IPS-NIHi7 (cell line): ENCODE measurements around the gene GRIN3B.

Experiments used
- DNase-seq: peaks from one replicate; pipeline ENCODE4 v3.0.0; 2012; ENCODE audit warnings: mixed read lengths; ENCODE audit errors: extremely low spot score

The GRIN3B gene

GRCh38 chr19:964761-965694 is 35.2 kb upstream of the GRIN3B start:
- DNase-seq: no peak

- DNase-seq: no peak
These were observed 33.6 kb upstream of the GRIN3B start for GRCh38 chr19:966485-967088.

- peak; percentile 63 for DNase-seq
These were observed 29.5 kb upstream of the GRIN3B start for GRCh38 chr19:970695-971094.

GRCh38 chr19:971795-972194 is 28.4 kb upstream of the GRIN3B start:
- DNase-seq: no peak

- DNase-seq: no peak
These were observed 27.9 kb upstream of the GRIN3B start for GRCh38 chr19:972281-972680.

- DNase-seq: no peak
These were observed 26.3 kb upstream of the GRIN3B start for GRCh38 chr19:973726-974563.

GRCh38 chr19:974564-975257 is 25.5 kb upstream of the GRIN3B start:
- DNase-seq: no peak

GRCh38 chr19:976476-976875 is 23.7 kb upstream of the GRIN3B start:
- no peak for DNase-seq

GRCh38 chr19:977058-977464 is 23.2 kb upstream of the GRIN3B start:
- no peak for DNase-seq

GRCh38 chr19:979318-979741 is 20.9 kb upstream of the GRIN3B start:
- DNase-seq: no peak

GRCh38 chr19:980133-980998 is 19.9 kb upstream of the GRIN3B start:
- peak; percentile 64 for DNase-seq

- peak; percentile 95 for DNase-seq
These were observed 17.6 kb upstream of the GRIN3B start for GRCh38 chr19:982567-983170.

- peak; percentile 94 for DNase-seq
These were observed 15.9 kb upstream of the GRIN3B start, which contains the start of gene WDR18 for GRCh38 chr19:984165-984967. Gene WDR18 (plus strand): TSS chr19:984345. CDS start chr19:984354, 9 bp downstream.

- no peak for DNase-seq
These were observed 14.1 kb upstream of the GRIN3B start for GRCh38 chr19:986083-986482.

GRCh38 chr19:988081-988480 is 12.1 kb upstream of the GRIN3B start:
- no peak for DNase-seq

- no peak for DNase-seq
These were observed 11.7 kb upstream of the GRIN3B start for GRCh38 chr19:988510-988909.

GRCh38 chr19:989381-990081 is 10.7 kb upstream of the GRIN3B start:
- DNase-seq: no peak

- DNase-seq: no peak
These were observed 10.1 kb upstream of the GRIN3B start for GRCh38 chr19:990119-990571.
